B cell (primary cell): ENCODE measurements around the gene GOLGA6L10.
"Not testable (repeated sequence)": the region's sequence is repeated elsewhere in the genome, so short reads cannot be mapped to it uniquely, and the experiment has no call there.

Experiments
- CTCF ChIP-seq: fragments of 200-600 bp; IDR thresholded peaks from one replicate; pipeline ENCODE4 v1.8.0; 2022; ENCODE audit warnings: antibody characterized with exemption, mild to moderate bottlenecking
- EZH2 ChIP-seq: IDR thresholded peaks from 2 replicates; pipeline ENCODE4 v1.6.1; 2012; ENCODE audit warnings: borderline replicate concordance, low read depth, mild to moderate bottlenecking, moderate library complexity, low read length; ENCODE audit not compliant: insufficient read depth, poor library complexity, severe bottlenecking

DNA sequence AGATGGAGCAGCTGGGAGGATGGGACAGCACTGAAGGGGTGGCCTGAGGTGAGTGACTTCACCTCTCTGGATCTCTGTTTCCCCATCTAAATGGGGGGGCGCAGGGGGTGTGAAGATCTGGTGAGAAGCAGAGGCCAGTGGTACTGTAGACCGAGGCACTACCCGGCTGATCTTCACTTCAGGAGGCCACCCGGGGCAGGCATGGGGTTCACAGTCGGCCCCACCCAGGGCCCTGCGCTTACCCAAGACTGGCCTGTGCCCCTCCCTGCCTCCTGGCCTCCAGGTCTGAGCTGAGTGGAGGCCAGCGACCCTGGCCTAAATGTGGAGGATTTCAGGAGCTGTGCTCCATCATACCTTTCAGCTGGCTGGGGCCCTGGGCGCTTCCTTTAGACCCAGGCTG, 31.0 kb downstream of the GOLGA6L10 start:
- TF ChIP-seq CTCF, EZH2: not testable (repeated sequence)
